ENCODE data around the gene GRIP1.

- TF ChIP-seq CTCF (IDR thresholded peaks at IDR 0.05 in 4 of 5, conservative IDR thresholded peaks at IDR 0.05 in 1 of 5) (no peak), POLR2A (IDR thresholded peaks at IDR 0.05) (no peak)
Measured at GRCh38 chr12:66341126-66341525, 337.8 kb downstream of the GRIP1 start.
